HG02973 (cell line): ENCODE results near the gene KRTAP6-2.

Experiments used
- ATAC-seq: cut with Tn5 transposase; IDR thresholded peaks from one replicate; pipeline ENCODE4 v1.9.1; 2021; ENCODE audit warnings: moderate library complexity; ENCODE audit not compliant: unreplicated experiment

Gene KRTAP6-2

GRCh38 chr21:30577766-30578165 is 20.9 kb downstream of the KRTAP6-2 start:
- no peak for ATAC-seq

- ATAC-seq = no peak
Measured at GRCh38 chr21:30567617-30568016, 31.1 kb downstream of the KRTAP6-2 start.

- ATAC-seq = no peak
Measured at GRCh38 chr21:30563630-30564029, 35.1 kb downstream of the KRTAP6-2 start.

GRCh38 chr21:30563072-30563471 is 35.6 kb downstream of the KRTAP6-2 start:
- no peak for ATAC-seq

GRCh38 chr21:30561957-30562356 is 36.7 kb downstream of the KRTAP6-2 start:
- ATAC-seq = no peak

- no peak for ATAC-seq
Measured at GRCh38 chr21:30561264-30561895, 37.3 kb downstream of the KRTAP6-2 start, which contains the start of gene KRTAP19-7. Gene KRTAP19-7, minus strand, starts transcription at chr21:30561314. Its CDS starts 25 bp downstream, at chr21:30561289.

- ATAC-seq = no peak
Measured at GRCh38 chr21:30555095-30555494, 43.6 kb downstream of the KRTAP6-2 start.

- ATAC-seq = no peak
Measured at GRCh38 chr21:30552782-30553181, 45.9 kb downstream of the KRTAP6-2 start.
